HG02840 (cell line): ENCODE measurements around the gene PIEZO2.

Source experiments
- ATAC-seq: cut with Tn5 transposase; IDR thresholded peaks from one replicate; pipeline ENCODE4 v1.9.1; 2021; ENCODE audit warnings: mild to moderate bottlenecking, moderate library complexity, moderate number of reproducible peaks; ENCODE audit not compliant: unreplicated experiment, low FRiP score

Gene PIEZO2

DNA sequence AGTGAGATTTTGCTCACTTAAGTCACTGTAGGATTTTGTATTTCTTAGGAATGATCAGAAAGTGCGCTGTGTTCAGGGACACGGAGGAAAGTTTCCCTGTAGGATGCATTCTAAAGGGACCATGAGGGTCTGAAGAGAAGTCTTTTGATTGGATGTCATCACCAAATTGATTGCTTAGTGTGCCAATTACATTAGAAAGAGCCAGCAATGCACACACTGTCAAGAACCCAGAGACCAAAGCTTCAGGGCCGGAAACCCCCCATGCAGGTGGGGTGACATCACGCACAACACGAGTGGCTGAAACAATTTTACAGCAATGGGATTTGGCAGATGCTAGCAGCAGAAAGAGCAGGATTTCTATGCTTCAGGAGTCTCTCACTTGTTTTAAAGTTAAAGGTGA is 381.1 kb downstream of the PIEZO2 start:
- ATAC-seq, result no peak

DNA sequence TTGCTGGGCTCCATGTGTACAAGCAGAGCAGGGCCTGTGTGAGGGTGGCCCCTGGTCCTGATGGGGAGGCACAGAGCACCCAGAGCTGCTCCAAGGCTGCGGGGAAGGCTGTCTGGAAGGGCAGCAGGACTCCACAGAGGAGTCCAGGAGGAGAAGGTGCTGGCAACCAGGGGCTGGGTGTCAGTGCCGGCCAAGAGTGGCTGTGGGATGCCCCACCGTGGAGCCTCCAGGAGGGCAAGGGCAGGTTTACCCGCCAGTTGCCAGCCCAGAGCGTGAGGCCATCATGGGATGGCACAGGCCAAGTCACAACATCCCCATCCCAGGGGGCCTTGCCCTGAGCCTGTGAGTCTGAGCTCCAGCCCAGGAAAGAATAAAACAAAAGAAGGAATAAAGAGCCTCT is 381.7 kb downstream of the PIEZO2 start:
- no peak for ATAC-seq

DNA sequence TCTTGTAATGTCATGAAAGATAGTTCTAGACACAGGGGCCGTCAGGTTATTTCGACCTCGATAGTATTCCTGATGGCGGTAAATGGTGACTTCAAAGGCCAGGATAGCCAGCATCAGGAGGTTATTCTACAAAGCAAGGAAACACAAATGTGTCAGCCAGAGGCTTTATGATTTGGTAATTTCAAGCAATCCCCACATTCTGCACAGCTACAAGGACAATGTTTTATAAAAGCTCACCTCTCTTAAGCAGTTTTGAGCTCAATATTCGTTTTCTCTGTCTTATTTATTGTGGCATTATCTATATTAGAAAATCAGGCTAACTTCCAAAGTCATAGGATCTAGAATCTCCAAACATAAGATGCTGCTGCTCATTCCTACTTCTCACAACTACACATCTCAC is 388.4 kb downstream of the PIEZO2 start:
- no peak for ATAC-seq

DNA sequence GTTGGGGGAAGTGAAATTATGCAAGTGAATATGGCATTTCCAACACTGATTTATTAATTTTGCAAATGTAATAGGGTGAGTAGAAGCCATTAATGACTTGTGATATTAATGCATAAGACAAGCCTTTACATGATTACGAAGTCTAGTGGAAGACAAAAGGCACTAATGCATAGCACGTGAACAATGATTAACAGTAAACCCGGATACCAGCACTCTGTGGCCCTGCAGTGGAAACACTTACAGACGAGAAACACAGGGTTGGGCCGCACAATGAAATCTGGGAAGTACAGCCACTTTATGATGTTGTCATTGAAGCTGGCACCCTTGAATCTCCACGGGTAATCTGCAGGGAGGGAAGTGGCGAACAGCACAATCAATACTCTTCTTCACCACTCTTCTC is 390.1 kb downstream of the PIEZO2 start:
- no peak for ATAC-seq

DNA sequence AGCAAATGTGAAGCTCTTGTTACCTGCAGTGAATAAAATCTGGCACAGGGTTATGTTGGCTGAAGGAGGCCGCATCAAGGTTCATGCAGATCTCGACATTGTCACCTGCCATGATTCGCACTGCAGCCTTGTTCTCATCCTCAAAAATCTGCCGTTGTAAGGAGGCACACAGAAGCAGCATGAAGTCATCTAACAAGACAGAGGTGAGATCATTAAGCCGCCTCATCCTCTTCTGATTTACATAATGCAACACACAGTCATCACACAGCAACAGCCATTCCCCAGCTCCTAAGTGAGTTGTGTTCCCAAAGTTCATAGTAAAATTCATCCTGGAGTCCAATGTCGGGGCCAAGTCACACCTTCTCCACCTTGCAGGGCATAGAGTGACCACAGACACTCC is 391.4 kb downstream of the PIEZO2 start:
- ATAC-seq, result no peak

DNA sequence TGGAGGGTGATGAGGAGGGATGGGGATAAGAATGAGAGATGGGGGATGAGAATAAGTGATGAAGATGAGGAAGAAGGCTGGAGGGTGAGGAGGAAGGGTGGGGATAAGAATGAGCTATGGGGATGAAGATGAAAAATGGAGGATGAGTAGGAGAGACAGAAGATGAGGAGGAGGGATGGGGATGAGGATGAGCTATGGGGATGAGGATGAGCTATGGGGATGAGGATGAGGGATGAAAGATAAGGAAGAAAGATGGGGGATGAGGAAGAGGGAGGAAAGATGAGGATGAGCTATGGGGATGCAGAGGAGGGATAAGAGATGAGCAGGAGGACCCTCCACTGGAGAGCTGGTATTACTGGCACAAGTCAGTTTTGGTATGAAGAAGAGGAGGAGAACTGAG is 392.0 kb downstream of the PIEZO2 start:
- ATAC-seq, result no peak

DNA sequence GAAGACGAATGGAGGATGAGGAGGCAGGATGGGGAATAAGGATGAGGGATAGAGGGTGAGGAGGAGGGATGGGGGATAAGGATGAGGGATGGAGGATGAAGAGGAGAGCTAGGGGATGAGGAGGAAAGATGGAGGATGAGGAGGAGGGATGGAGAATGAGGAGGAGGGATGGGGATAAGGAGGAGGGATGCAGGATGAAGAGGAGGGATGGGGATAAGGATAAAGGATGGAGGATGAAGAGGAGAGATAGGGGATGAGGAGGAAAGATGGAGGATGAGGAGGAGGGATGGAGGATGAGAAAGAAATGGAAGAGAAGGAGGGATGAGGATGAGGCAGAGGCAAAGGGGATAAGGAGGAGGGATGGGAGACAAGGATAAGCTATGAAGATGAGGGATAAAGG is 393.5 kb downstream of the PIEZO2 start:
- no peak for ATAC-seq

DNA sequence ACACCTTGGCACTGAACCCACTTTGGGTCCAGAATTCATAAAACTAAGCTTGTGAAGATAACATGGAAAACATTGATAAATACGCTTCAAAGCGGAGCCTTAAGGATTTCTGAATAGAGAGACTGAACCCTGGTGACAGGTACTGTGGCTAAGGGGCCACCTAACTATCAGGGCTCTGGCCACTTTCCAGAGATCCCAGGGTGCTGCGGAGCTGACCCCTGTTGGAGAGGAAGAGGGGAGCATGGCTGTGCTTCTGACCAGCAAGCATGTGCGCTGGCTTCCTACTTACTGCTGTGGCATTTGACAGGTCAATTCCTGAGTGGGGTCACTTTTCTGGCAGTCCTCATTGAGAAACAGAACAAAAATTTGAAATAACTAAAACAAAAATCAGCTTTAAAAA is 395.2 kb downstream of the PIEZO2 start:
- no peak for ATAC-seq

DNA sequence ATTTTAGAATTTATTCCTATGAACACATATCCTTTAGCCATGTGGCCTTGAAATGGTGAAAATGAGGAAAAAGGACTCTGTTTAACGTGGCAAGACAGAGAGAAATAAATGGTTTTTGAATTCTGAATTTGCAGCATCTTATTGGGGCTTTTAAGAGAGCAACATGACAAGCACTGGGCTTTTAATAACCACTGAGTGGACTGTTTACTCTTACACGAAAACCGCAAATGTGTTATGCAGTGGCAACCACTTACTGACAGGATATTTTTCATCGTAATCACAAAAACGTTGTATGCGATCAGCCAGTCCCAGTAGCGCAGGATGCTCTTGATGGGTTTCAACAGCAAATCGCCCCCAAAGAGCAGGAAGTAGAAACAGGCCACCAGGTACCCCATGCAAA is 397.0 kb downstream of the PIEZO2 start:
- ATAC-seq, result no peak

DNA sequence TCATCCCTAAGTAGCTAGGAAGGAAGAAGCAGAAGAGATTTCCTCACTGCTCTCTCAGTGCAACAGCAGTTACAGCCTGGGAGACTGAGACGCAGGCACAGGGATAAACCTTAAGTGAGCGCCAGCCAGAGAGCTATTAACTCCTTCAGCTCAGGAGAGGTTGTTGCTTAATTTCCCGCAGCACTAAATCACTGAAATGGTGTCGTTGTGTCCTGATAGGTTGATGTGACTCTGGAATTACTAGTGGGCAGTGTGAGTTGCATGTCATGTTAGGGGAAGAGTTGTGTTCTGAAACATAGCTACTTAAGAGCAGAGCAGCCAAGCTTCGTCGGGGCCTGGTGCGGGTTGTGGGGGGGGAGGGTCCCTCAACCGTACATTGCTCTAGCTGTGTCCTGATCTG is 397.7 kb downstream of the PIEZO2 start:
- no peak for ATAC-seq

DNA sequence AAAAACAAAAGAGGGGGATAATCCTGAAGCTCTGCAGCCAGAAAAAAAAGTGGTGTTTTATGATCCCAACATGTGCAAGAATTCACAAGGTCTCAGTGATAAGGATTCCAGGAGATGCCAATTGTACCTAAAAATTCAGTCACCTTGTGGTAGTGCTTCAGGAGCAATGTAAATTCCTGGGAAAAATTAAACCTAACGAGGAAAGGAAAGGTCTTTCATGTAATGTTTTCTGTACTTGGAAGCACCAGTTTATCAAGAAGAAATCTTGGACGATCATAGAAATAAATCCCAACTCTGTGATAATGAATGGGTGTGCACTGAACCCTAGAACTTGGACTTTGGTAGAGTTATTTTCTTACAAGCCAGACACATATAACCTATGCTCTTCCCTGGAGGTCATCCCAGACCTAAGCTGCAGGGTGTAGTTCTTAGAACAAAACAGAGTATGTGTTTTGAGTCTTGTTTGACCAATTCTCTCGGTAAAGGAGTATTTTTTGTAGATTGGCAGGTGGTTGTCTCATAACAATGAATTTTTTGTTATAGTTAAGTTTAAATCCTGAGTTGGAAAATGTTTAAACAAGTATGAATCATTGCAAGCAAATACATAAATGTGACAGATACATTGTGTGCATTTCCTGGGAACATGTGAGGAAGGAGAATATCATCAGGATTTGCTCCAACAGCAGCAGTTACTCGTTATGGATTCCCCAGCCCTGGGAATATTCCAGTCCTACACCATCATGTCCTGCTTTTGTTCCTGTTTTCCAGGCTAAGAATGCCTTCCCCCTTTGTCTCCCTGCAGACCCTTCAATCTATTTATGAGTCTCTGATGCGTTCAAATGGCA is 399.0 kb downstream of the PIEZO2 start:
- ATAC-seq, result no peak

DNA sequence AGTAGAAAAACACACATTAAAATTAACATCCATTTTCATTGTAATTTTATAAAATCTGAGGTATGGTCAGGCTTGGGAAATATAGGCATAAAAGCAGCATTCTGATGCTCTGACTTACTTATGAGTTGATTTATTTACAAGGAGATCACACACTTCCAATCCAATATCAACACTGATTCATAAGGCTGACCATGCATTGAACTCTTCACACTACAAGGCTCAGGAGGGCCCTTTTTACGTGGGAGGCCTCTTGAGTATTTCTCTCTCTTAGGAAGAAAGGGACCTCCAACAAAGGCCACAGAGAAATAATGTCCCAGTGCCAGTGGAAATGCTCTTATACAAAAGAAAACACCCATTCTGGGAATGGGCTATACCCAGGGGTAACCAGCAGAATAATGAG is 400.7 kb downstream of the PIEZO2 start:
- no peak for ATAC-seq

DNA sequence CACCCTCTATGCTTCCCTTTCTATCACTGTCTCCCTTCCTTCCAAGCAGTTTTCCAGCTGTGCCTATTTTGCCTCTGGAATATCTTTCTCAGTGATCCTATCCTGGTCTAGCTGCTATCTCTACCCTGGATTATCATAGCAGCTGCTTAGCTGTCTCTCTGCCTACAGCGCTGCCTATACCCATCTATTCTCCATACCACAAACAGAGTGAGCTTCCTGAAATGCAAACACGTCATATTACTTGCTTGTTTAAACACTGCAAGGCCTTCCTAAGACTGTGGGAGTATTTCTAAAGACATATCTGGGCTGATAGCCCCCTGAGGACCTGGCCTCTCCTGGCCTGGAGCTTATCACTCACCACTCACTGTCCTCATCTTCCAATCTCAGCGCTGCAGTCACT is 403.4 kb downstream of the PIEZO2 start:
- ATAC-seq, result no peak

DNA sequence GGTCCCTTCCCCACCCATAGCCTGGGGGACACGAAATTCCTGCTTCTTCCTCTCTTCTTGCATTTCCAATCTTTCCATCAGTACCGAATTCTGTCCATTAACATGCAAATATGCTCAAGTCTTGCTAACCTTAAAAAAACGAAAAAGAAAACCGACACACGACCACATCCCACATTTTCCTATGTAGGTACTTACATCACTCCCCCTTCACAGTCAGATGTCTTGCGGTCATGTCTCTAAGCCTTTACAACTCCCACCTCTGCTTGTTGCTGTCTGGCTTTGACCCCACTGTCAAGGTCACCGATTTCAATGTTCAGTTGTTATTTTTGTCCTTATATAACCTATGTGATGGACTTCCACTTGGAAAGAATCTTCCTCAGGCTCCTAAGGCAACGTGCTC is 404.1 kb downstream of the PIEZO2 start:
- ATAC-seq, result no peak

DNA sequence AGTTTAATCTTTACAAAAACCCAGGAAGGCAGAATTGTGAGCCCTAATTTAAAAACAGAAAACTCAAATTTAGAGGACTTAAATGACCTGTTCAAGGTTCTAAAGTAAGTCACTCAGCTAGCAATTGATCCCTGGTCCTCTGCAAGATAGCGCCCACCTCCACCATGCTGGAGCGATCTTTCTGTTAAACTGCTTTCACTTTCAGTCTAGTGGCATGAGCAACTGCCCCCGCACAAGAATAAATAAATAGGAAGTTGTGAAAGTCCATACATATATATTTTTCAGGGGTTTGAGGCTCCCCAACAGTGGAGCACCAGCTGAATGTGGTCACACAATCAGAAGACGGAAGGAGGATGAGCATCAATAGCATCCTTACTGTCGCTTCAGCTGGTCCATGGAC is 405.6 kb downstream of the PIEZO2 start:
- no peak for ATAC-seq

DNA sequence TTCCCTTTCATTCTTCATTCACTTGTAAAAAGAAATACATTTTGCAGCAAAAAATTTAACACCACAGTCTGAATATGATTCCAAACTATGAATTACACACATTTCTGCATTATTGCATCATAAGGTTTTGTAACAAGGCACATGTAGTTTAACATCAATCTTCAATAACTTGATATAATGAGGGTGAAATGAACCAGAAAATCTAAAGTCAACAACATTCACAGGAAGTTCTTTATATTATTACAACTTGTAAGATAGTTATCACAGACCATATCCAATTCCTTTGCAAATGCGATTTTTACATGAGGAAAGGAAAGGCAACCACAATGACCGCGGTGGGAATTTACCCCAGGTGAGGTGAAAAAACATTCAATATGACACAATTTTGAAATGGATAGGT is 410.2 kb downstream of the PIEZO2 start:
- ATAC-seq, result no peak

DNA sequence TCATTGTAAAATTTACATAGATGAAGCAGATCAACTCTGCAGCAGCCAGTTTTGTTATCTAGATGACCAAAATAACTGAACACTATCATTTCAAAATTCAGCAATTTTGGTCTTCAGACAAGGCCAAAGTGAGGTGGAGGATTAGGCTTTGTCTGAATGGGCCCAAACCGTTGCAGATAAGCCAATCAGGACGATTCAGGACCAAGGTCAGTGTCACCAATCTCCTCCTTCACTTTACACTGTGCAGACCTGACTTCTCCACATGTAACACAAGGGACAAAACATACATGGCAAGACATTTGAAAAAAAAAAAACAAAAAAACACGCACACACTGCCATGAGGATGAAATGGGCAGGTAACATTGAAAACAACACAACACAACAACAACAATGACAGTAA is 412.4 kb downstream of the PIEZO2 start:
- no peak for ATAC-seq

DNA sequence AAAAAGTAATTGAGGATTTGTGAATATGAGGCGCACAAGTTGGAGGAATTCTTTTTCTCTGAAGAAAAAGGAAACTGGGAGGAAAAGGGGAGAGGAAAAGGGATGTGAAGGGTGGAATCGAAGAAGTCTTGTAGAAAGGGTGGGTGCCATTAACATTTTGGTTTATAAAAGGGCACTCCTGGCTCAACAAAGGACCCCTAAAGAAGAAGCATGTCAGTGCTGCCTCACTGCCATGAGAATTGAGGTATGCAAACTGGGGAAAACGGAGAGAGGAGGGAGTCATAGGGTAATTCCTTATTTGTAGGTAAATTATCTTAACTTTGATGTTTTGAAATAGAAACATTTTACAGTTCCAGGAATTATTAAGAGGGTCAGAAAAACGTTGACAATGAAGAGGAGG is 416.4 kb downstream of the PIEZO2 start:
- ATAC-seq, result no peak

DNA sequence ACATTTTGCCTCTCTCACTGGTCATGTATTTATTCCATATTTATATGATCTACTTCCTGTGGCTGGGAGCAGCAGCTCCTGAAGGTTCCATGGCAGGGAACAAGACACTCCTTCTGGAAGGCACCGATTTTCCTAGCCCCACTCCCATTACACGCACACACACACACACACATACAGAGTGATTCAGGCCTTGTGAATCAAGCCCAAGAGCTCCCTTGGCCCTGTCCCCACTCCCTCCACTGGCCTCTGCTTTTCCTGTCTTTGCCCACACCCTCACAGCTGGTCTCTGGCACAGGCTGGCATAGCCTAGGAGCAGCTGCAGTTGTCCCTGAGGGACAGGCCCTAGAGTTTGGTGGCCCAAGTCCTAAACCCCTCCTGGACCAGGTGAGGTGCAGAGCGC is 421.9 kb downstream of the PIEZO2 start:
- no peak for ATAC-seq

DNA sequence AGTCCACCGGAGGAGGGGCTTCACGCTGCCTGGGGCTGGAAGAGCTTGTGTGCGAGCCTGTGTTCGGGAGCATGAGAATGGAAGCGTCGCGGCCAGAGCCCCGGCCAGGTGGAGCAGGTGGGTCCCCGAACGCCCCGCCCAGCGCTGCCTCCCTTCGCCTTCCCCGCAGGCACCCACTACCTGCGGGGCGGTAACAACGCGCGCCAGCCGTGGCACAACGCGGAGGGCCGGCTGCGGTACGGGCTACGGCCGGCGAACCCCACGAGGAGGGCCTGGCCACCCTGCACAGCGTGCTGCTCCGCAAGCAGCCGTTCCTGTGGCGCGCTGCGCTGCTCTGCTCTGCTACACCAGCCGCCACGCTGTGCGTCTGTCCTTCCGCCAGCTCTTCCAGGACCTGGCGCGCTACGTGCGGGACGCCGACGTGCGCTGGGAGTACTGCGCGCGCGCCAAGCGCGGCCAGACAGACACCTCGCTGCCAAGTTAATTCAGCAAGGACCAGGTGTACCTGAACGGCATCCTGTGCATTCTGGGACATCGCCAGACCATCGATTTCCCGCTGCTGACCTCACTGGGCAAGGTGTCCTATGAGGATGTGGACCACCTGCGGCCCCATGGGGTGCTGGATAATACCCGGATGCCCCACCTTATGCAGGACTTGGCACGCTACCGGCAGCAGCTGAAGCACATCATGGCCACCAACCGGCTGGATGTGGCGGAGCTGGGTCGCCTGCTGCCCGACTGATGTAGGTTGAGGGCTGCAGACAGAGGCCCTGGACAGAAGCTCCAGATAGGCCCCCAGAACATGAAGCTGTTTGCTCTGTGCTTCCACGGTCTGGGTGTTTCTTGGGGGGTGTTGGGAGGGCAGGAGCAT is 422.9 kb downstream of the PIEZO2 start:
- no peak for ATAC-seq

DNA sequence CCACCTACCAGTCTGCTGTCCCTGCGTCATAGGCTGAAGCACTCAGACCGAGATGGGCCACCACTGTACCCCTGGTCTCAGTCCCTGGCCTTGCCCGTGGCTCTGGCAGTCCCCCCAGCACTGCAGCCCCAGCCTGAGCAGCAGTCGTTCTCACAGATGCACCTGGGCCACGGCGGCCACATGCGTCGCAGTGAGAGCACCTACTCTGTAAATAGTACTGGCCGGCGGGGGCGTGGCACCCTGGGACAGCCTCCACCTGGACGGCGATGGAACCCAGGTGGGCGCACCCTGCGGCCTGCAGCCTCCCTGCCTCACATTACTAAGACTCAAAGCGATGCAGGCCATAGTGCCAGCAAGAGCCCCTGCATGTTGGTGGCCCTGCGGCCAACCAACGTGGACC is 424.7 kb downstream of the PIEZO2 start:
- no peak for ATAC-seq

DNA sequence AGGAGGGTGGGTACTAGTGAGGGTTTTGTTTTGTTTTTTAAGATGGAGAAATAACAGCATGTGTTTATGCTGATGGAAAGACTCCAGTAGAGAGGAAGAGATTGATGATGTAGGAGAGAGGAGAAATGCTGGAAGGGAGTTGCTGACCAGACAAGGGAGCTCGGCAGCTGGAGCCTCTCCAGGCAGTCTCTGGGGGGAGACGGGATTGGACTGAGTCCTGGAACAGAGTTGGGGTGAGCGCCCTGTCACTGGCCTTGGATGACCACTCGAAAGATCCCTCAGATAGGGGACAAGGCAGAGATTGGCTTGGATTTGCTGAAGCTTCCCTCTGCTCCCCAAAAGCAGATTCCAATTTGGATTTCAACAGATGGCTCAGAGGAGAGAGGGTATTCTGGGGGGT is 425.9 kb downstream of the PIEZO2 start:
- no peak for ATAC-seq
